ENCODE measurements around the gene KCNK18.
"Not testable (repeated sequence)": the region's sequence is repeated elsewhere in the genome, so short reads cannot be mapped to it uniquely, and the experiment has no call there.

The KCNK18 gene

GRCh38 chr10:117221156-117221711 lies 23.9 kb downstream of the KCNK18 start:
- DNase-seq (ENCODE audit: low read depth in 2 of 2) = no peak

GRCh38 chr10:117222552-117222951 lies 25.3 kb downstream of the KCNK18 start:
- no peak for DNase-seq (ENCODE audit: low read depth in 2 of 2)

GRCh38 chr10:117222976-117223692 lies 25.8 kb downstream of the KCNK18 start:
- DNase-seq (ENCODE audit: low read depth in 2 of 2) = no peak

GRCh38 chr10:117223693-117224430 lies 26.6 kb downstream of the KCNK18 start:
- no peak for DNase-seq (ENCODE audit: low read depth in 2 of 2)

GRCh38 chr10:117224881-117225280 lies 27.6 kb downstream of the KCNK18 start:
- DNase-seq (ENCODE audit: low read depth in 2 of 2) = no peak

GRCh38 chr10:117226813-117227451 lies 29.6 kb downstream of the KCNK18 start:
- DNase-seq (ENCODE audit: low read depth in 2 of 2) = no peak

GRCh38 chr10:117228210-117228609 lies 30.9 kb downstream of the KCNK18 start:
- no peak for DNase-seq (ENCODE audit: low read depth in 2 of 2)

GRCh38 chr10:117230107-117230506 lies 32.8 kb downstream of the KCNK18 start:
- not testable (repeated sequence) for DNase-seq (ENCODE audit: low read depth in 2 of 2)

- no peak for DNase-seq (ENCODE audit: low read depth in 2 of 2)
These were observed 40.2 kb downstream of the KCNK18 start for GRCh38 chr10:117237401-117237991.

- no peak for DNase-seq (ENCODE audit: low read depth in 2 of 2)
These were observed 41.8 kb downstream of the KCNK18 start for GRCh38 chr10:117239051-117239450.

- no peak for DNase-seq (ENCODE audit: low read depth in 2 of 2)
These were observed 42.7 kb downstream of the KCNK18 start for GRCh38 chr10:117239721-117240620.

GRCh38 chr10:117240621-117241529 lies 43.6 kb downstream of the KCNK18 start, which contains the start of gene SLC18A2:
TSS of gene SLC18A2 (plus strand) at chr10:117241114. CDS start at chr10:117241694, 580 bp downstream.
- DNase-seq (ENCODE audit: low read depth in 2 of 2) = no peak

- no peak for DNase-seq (ENCODE audit: low read depth in 2 of 2)
These were observed 44.5 kb downstream of the KCNK18 start for GRCh38 chr10:117241541-117242462.

- no peak for DNase-seq (ENCODE audit: low read depth in 2 of 2)
These were observed 45.2 kb downstream of the KCNK18 start for GRCh38 chr10:117242463-117242832.

- no peak for DNase-seq (ENCODE audit: low read depth in 2 of 2)
These were observed 49.8 kb downstream of the KCNK18 start for GRCh38 chr10:117246997-117247671.

- no peak for DNase-seq (ENCODE audit: low read depth in 2 of 2)
These were observed 51.6 kb downstream of the KCNK18 start for GRCh38 chr10:117248750-117249465.

GRCh38 chr10:117249493-117250093 lies 52.3 kb downstream of the KCNK18 start:
- DNase-seq (ENCODE audit: low read depth in 2 of 2) = no peak
